Mesenchymal stem cell (in vitro differentiated cells and primary cell): ENCODE results near the gene NDFIP1.

Experiments
- DNase-seq: peaks from one replicate; pipeline ENCODE4 v3.0.0-alpha.2; 2013
- H2AFZ ChIP-seq: one replicate; pipeline ENCODE4 v1.6.1; 2013; ENCODE audit warnings: low read depth, mild to moderate bottlenecking, control low read depth, inconsistent platforms, low read length, moderate library complexity
- H2AK5ac ChIP-seq: 2 replicates; pipeline ENCODE4 v1.6.1; 2013; ENCODE audit warnings: low read length, moderate library complexity, mild to moderate bottlenecking, inconsistent platforms; ENCODE audit not compliant: severe bottlenecking
- H2BK120ac ChIP-seq: one replicate; pipeline ENCODE4 v1.6.1; 2013; ENCODE audit warnings: low read depth, mild to moderate bottlenecking, inconsistent platforms, low read length, moderate library complexity
- H2BK12ac ChIP-seq, 2 experiments: one replicate each; pipeline ENCODE4 v1.6.1; 2013; ENCODE audit warnings: inconsistent platforms in 2 of 2, low read length in 2 of 2, mild to moderate bottlenecking in 2 of 2, moderate library complexity in 2 of 2, control low read depth in 1 of 2
- H2BK15ac ChIP-seq: one replicate; pipeline ENCODE4 v1.6.1; 2013; ENCODE audit warnings: mild to moderate bottlenecking, low read depth, inconsistent platforms; ENCODE audit not compliant: poor library complexity, severe bottlenecking
- H2BK5ac ChIP-seq: 2 replicates; pipeline ENCODE4 v1.6.1; 2013; ENCODE audit warnings: low read depth, mild to moderate bottlenecking, low read length, control low read depth, inconsistent platforms; ENCODE audit not compliant: poor library complexity, severe bottlenecking
- H3K14ac ChIP-seq, 2 experiments: one replicate each; pipeline ENCODE4 v1.6.1; 2013; ENCODE audit warnings: inconsistent platforms in 2 of 2, low read length in 2 of 2, control low read depth in 1 of 2, mild to moderate bottlenecking in 1 of 2, moderate library complexity in 1 of 2
- H3K18ac ChIP-seq, 2 experiments: one replicate each; pipeline ENCODE4 v1.6.1; 2013; ENCODE audit warnings: inconsistent platforms in 2 of 2, low read length in 2 of 2, control low read depth in 1 of 2, low read depth in 1 of 2, mild to moderate bottlenecking in 1 of 2
- H3K23ac ChIP-seq, 2 experiments: one replicate each; pipeline ENCODE4 v1.6.1; 2013; ENCODE audit warnings: inconsistent platforms in 2 of 2, low read length in 2 of 2, mild to moderate bottlenecking in 2 of 2, moderate library complexity in 2 of 2, control low read depth in 1 of 2
- H3K27ac ChIP-seq: 2 replicates; pipeline ENCODE4 v1.5.1; 2013; ENCODE audit warnings: mild to moderate bottlenecking, moderate library complexity, low read length, control low read depth, inconsistent platforms; ENCODE audit not compliant: poor library complexity, severe bottlenecking
- H3K27me3 ChIP-seq, 2 experiments: 2 replicates each; pipeline versions ENCODE4 v1.6.1 to v1.7.0; 2013; ENCODE audit warnings: low read length in 2 of 2, mild to moderate bottlenecking in 2 of 2, moderate library complexity in 2 of 2, control low read depth in 1 of 2, inconsistent platforms in 1 of 2; ENCODE audit not compliant: control insufficient read depth in 1 of 2, insufficient read depth in 1 of 2
- H3K36me3 ChIP-seq, 2 experiments: 2 replicates each; pipeline versions ENCODE4 v1.6.1 to v1.7.0; 2013; ENCODE audit warnings: low read length in 2 of 2, control low read depth in 1 of 2, inconsistent platforms in 1 of 2, low read depth in 1 of 2, mild to moderate bottlenecking in 1 of 2; ENCODE audit not compliant: insufficient read depth in 2 of 2, control insufficient read depth in 1 of 2
- H3K4ac ChIP-seq, 2 experiments: one replicate each; pipeline ENCODE4 v1.6.1; 2013; ENCODE audit warnings: inconsistent platforms in 2 of 2, low read length in 2 of 2, mild to moderate bottlenecking in 2 of 2, moderate library complexity in 2 of 2, control low read depth in 1 of 2, low read depth in 1 of 2
- H3K4me1 ChIP-seq: 2 replicates; pipeline ENCODE4 v1.6.1; 2013; ENCODE audit warnings: low read depth, low read length, control low read depth; ENCODE audit not compliant: control insufficient read depth, insufficient read depth
- H3K4me2 ChIP-seq: 2 replicates; pipeline ENCODE4 v1.6.1; 2013; ENCODE audit warnings: low read length, mild to moderate bottlenecking, inconsistent platforms; ENCODE audit not compliant: poor library complexity, severe bottlenecking
- H3K4me3 ChIP-seq, 2 experiments: 2 replicates each; pipeline versions ENCODE4 v1.5.1 to v1.7.0; 2013; ENCODE audit warnings: low read length in 2 of 2, mild to moderate bottlenecking in 2 of 2, control low read depth in 1 of 2, low read depth in 1 of 2; ENCODE audit not compliant: insufficient read depth in 1 of 2
- H3K79me1 ChIP-seq: replicated peaks from 2 replicates; pipeline ENCODE4 v1.6.1; 2013; ENCODE audit warnings: mild to moderate bottlenecking, control low read depth, low read length, inconsistent platforms; ENCODE audit not compliant: poor library complexity, severe bottlenecking
- H3K9ac ChIP-seq: 2 replicates; pipeline ENCODE4 v1.7.0; 2013; ENCODE audit warnings: mild to moderate bottlenecking, low read length, moderate library complexity
- H3K9me3 ChIP-seq: 2 replicates; pipeline ENCODE4 v1.7.0; 2013; ENCODE audit warnings: mild to moderate bottlenecking, low read length; ENCODE audit not compliant: control insufficient read depth
- H4K8ac ChIP-seq: one replicate; pipeline ENCODE4 v1.6.1; 2013; ENCODE audit warnings: inconsistent platforms, mild to moderate bottlenecking, low read length, moderate library complexity
- H4K91ac ChIP-seq: one replicate; pipeline ENCODE4 v1.6.1; 2013; ENCODE audit warnings: mild to moderate bottlenecking, low read length, inconsistent platforms
- WGBS: methylation state at CpG from one replicate; pipeline ENCODE4 v1.1.7; 2013; ENCODE audit warnings: mixed read lengths; 5-methylcytosine and 5-hydroxymethylcytosine counted together

The NDFIP1 gene

GRCh38 chr5:142097681-142098080 is 10.9 kb upstream of the NDFIP1 start:
- WGBS: 82% methylated on average over 9 of the region's 9 CpGs
- Histone ChIP-seq H2BK12ac (no peak overlapping the region), H4K8ac (no peak overlapping the region), H4K91ac (no peak overlapping the region), H2AK5ac (no peak overlapping the region), H3K4me3 (no peak overlapping the region), H2BK120ac (no peak overlapping the region), H2BK5ac (no peak overlapping the region), H3K23ac (no peak overlapping the region), H3K4me2 (no peak overlapping the region), H3K9me3 (no peaks in the 10 kb centered on the region), H3K9ac (no peak overlapping the region), H3K79me1 (no peaks in the 10 kb centered on the region), H3K18ac (no peak overlapping the region), H3K27ac (no peak overlapping the region), H3K36me3 (no peaks in the 10 kb centered on the region), H3K4me1 (no peaks in the 10 kb centered on the region), H3K14ac (no peak overlapping the region), H2AFZ (no peak overlapping the region), H2BK15ac (no peak overlapping the region), H3K4ac (no peak overlapping the region), H3K27me3 (no peaks in the 10 kb centered on the region)
- DNase-seq: no peak

DNA sequence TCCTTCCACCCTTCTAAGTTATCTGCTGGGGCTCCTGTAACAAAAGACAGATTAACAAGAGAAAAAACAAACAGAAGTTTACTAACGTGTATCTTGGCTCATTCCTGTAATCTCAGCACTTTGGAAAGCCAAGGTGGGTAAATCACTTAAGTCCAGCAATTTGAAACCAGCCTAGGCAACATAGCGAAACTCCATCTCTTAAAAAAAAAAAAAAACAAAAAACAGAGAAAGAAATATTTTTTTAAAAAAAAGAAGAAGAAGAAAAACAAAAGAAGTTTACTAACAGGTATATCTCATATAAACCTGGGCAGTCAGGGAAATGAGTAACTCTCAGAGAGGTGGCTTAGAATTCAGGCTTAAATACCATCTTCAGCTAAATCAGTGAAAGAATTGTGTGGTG is 10.3 kb upstream of the NDFIP1 start:
- no peak overlapping the region for H3K4me3 ChIP-seq
- no peaks in the 10 kb centered on the region for H3K9me3 ChIP-seq
- H4K91ac ChIP-seq: no peak overlapping the region
- H3K4me1 ChIP-seq: no peaks in the 10 kb centered on the region
- H3K9ac ChIP-seq: no peak overlapping the region
- 67% methylated on average over 1 of the region's 2 CpGs for WGBS
- no peak overlapping the region for H3K23ac ChIP-seq
- no peak overlapping the region for H2BK120ac ChIP-seq
- no peak overlapping the region for H3K27ac ChIP-seq
- H2AFZ ChIP-seq: no peak overlapping the region
- no peaks in the 10 kb centered on the region for H3K27me3 ChIP-seq
- H3K79me1 ChIP-seq: no peaks in the 10 kb centered on the region
- H2BK5ac ChIP-seq: no peak overlapping the region
- no peak overlapping the region for H2AK5ac ChIP-seq
- no peak overlapping the region for H3K4me2 ChIP-seq
- no peak overlapping the region for H2BK15ac ChIP-seq
- no peak overlapping the region for H4K8ac ChIP-seq
- no peak for DNase-seq
- no peak overlapping the region for H3K4ac ChIP-seq
- H3K18ac ChIP-seq: no peak overlapping the region
- no peaks in the 10 kb centered on the region for H3K36me3 ChIP-seq
- H3K14ac ChIP-seq: no peak overlapping the region
- no peak overlapping the region for H2BK12ac ChIP-seq

GRCh38 chr5:142098931-142099330 is 9.6 kb upstream of the NDFIP1 start:
- DNase-seq: no peak
- Histone ChIP-seq H3K4me2 (no peak overlapping the region), H3K27ac (no peak overlapping the region), H3K18ac (no peak overlapping the region), H2AK5ac (no peak overlapping the region), H2BK120ac (no peak overlapping the region), H3K4ac (no peak overlapping the region), H3K9me3 (no peaks in the 10 kb centered on the region), H3K4me3 (no peak overlapping the region), H3K36me3 (no peaks in the 10 kb centered on the region), H3K14ac (no peak overlapping the region), H3K79me1 (no peaks in the 10 kb centered on the region), H2BK15ac (no peak overlapping the region), H2BK5ac (no peak overlapping the region), H3K9ac (no peak overlapping the region), H2AFZ (no peak overlapping the region), H3K23ac (no peak overlapping the region), H3K4me1 (no peaks in the 10 kb centered on the region), H4K91ac (no peak overlapping the region), H4K8ac (no peak overlapping the region), H3K27me3 (no peaks in the 10 kb centered on the region), H2BK12ac (no peak overlapping the region)

- H2BK12ac ChIP-seq: no peak overlapping the region
- H3K27me3 ChIP-seq: no peaks in the 10 kb centered on the region
- H3K4me3 ChIP-seq: no peak overlapping the region
- 93% methylated on average over 4 of the region's 7 CpGs for WGBS
- H3K4me2 ChIP-seq: no peak overlapping the region
- DNase-seq: no peak
- no peak overlapping the region for H3K23ac ChIP-seq
- no peak overlapping the region for H2AK5ac ChIP-seq
- H3K9ac ChIP-seq: no peak overlapping the region
- no peak overlapping the region for H4K91ac ChIP-seq
- no peaks in the 10 kb centered on the region for H3K9me3 ChIP-seq
- H3K18ac ChIP-seq: no peak overlapping the region
- no peak overlapping the region for H2BK120ac ChIP-seq
- no peak overlapping the region for H3K27ac ChIP-seq
- no peak overlapping the region for H3K4ac ChIP-seq
- no peaks in the 10 kb centered on the region for H3K36me3 ChIP-seq
- H2BK5ac ChIP-seq: no peak overlapping the region
- H3K14ac ChIP-seq: no peak overlapping the region
- H2BK15ac ChIP-seq: no peak overlapping the region
- H3K4me1 ChIP-seq: no peaks in the 10 kb centered on the region
- no peaks in the 10 kb centered on the region for H3K79me1 ChIP-seq
- H4K8ac ChIP-seq: no peak overlapping the region
- H2AFZ ChIP-seq: no peak overlapping the region
Measured at GRCh38 chr5:142100307-142100706, 8.3 kb upstream of the NDFIP1 start.
